ENCODE results near the gene DIP2A. TPM values are rescaled to one million over a fixed set of nuclear protein-coding genes. Genes with fewer than 3 reads are reported as not detected.

The DIP2A gene
- total RNA-seq, 1 donor from 2014 or later = 27.9 TPM

GRCh38 chr21:46475296-46475695 is 16.6 kb downstream of the DIP2A start:
- no peak overlapping the region for H3K4me3 Mint-ChIP-seq (ENCODE audit: unreplicated experiment)
- no peaks in the 10 kb centered on the region for H3K9me3 Mint-ChIP-seq (ENCODE audit: low read depth)
- peaks cover 4% of the 10 kb centered on the region for H3K4me1 Mint-ChIP-seq (ENCODE audit: low read depth)
- H3K36me3 Mint-ChIP-seq (ENCODE audit: low read depth) = no peaks in the 10 kb centered on the region
- DNase-seq (ENCODE audit: low spot score) = no peak
- no peaks in the 10 kb centered on the region for H3K27me3 Mint-ChIP-seq (ENCODE audit: low read depth)
- no peak for TF ChIP-seq CTCF (IDR thresholded peaks at IDR 0.05)
- H3K27ac Mint-ChIP-seq (ENCODE audit: unreplicated experiment) = no peak overlapping the region

GRCh38 chr21:46477765-46478164 is 19.1 kb downstream of the DIP2A start:
- H3K4me1 Mint-ChIP-seq (ENCODE audit: low read depth) = peaks cover 5% of the 10 kb centered on the region
- TF ChIP-seq CTCF (IDR thresholded peaks at IDR 0.05) = no peak
- no peak for DNase-seq (ENCODE audit: low spot score)
- H3K36me3 Mint-ChIP-seq (ENCODE audit: low read depth) = no peaks in the 10 kb centered on the region
- no peaks in the 10 kb centered on the region for H3K27me3 Mint-ChIP-seq (ENCODE audit: low read depth)
- no peaks in the 10 kb centered on the region for H3K9me3 Mint-ChIP-seq (ENCODE audit: low read depth)
- no peak overlapping the region for H3K27ac Mint-ChIP-seq (ENCODE audit: unreplicated experiment)
- no peak overlapping the region for H3K4me3 Mint-ChIP-seq (ENCODE audit: unreplicated experiment)

GRCh38 chr21:46478910-46479309 is 20.2 kb downstream of the DIP2A start:
- no peak overlapping the region for H3K27ac Mint-ChIP-seq (ENCODE audit: unreplicated experiment)
- no peaks in the 10 kb centered on the region for H3K27me3 Mint-ChIP-seq (ENCODE audit: low read depth)
- no peaks in the 10 kb centered on the region for H3K9me3 Mint-ChIP-seq (ENCODE audit: low read depth)
- H3K4me1 Mint-ChIP-seq (ENCODE audit: low read depth) = peaks cover 16% of the 10 kb centered on the region
- DNase-seq (ENCODE audit: low spot score) = no peak
- no peaks in the 10 kb centered on the region for H3K36me3 Mint-ChIP-seq (ENCODE audit: low read depth)
- no peak overlapping the region for H3K4me3 Mint-ChIP-seq (ENCODE audit: unreplicated experiment)
- no peak for TF ChIP-seq CTCF (IDR thresholded peaks at IDR 0.05)

GRCh38 chr21:46480466-46480865 is 21.8 kb downstream of the DIP2A start:
- Mint-ChIP-seq H3K36me3 (ENCODE audit: low read depth) (peaks cover 5% of the 10 kb centered on the region), H3K4me3 (ENCODE audit: unreplicated experiment) (no peak overlapping the region), H3K27me3 (ENCODE audit: low read depth) (no peaks in the 10 kb centered on the region), H3K27ac (ENCODE audit: unreplicated experiment) (no peak overlapping the region), H3K4me1 (ENCODE audit: low read depth) (peaks cover 14% of the 10 kb centered on the region), H3K9me3 (ENCODE audit: low read depth) (no peaks in the 10 kb centered on the region)
- no peak for DNase-seq (ENCODE audit: low spot score)
- no peak for TF ChIP-seq CTCF (IDR thresholded peaks at IDR 0.05)

GRCh38 chr21:46482225-46482845 is 23.6 kb downstream of the DIP2A start:
- no peak for DNase-seq (ENCODE audit: low spot score)
- no peaks in the 10 kb centered on the region for H3K9me3 Mint-ChIP-seq (ENCODE audit: low read depth)
- H3K4me3 Mint-ChIP-seq (ENCODE audit: unreplicated experiment) = no peak overlapping the region
- H3K27me3 Mint-ChIP-seq (ENCODE audit: low read depth) = no peaks in the 10 kb centered on the region
- H3K4me1 Mint-ChIP-seq (ENCODE audit: low read depth) = peaks cover 13% of the 10 kb centered on the region
- no peak overlapping the region for H3K27ac Mint-ChIP-seq (ENCODE audit: unreplicated experiment)
- TF ChIP-seq CTCF (IDR thresholded peaks at IDR 0.05) = no peak
- H3K36me3 Mint-ChIP-seq (ENCODE audit: low read depth) = peaks cover 9% of the 10 kb centered on the region

Data from chondrocyte (in vitro differentiated cells).